Measurements from ENCODE around the gene NCKAP5. TPM values are rescaled to one million over a fixed set of nuclear protein-coding genes. Genes with fewer than 3 reads are reported as not detected.

The NCKAP5 gene
- total RNA-seq, 1 donor from 2014 or later, result 7.4 TPM

DNA sequence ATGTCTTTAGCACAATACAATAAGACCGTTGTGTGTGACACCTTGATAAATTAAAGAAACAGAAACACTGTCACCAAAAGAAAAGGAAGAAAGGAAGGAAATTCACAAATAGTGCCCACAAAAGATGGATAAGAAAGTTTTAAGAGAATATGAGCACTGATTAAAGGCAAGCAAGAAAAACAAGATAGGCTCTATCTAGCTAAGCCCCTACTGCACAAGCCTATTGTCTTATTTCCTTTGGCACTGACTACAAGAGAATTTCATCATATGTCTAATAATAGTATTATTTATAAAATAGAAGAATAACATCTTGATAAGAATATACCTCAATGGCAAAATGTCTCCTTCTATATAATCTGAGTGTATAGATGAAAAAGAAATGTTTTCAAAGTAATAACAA, 335.7 kb downstream of the NCKAP5 start:
- TF ChIP-seq CTCF (IDR thresholded peaks at IDR 0.05; ENCODE audit: unreplicated experiment), result no peak
- no peak for DNase-seq (ENCODE audit: low spot score)
- H3K9me3 Mint-ChIP-seq (ENCODE audit: unreplicated experiment), result no peaks in the 10 kb centered on the region

GRCh38 chr2:133231264-133231663, 337.0 kb downstream of the NCKAP5 start:
- Mint-ChIP-seq H3K27ac (ENCODE audit: unreplicated experiment) (peak overlapping the region; percentile 58), H3K36me3 (ENCODE audit: low read depth, unreplicated experiment) (no peaks in the 10 kb centered on the region), H3K9me3 (ENCODE audit: unreplicated experiment) (no peaks in the 10 kb centered on the region), H3K4me1 (ENCODE audit: unreplicated experiment) (peaks cover 61% of the 10 kb centered on the region), H3K4me3 (ENCODE audit: unreplicated experiment) (no peak overlapping the region), H3K27me3 (ENCODE audit: unreplicated experiment) (peaks cover 1% of the 10 kb centered on the region)
- no peak for DNase-seq (ENCODE audit: low spot score)
- no peak for TF ChIP-seq CTCF (IDR thresholded peaks at IDR 0.05; ENCODE audit: unreplicated experiment)

More for the DNA sequence above, 335.7 kb downstream of the NCKAP5 start:
- peaks cover 60% of the 10 kb centered on the region for H3K4me1 Mint-ChIP-seq (ENCODE audit: unreplicated experiment)
- H3K27me3 Mint-ChIP-seq (ENCODE audit: unreplicated experiment), result peaks cover 1% of the 10 kb centered on the region
- no peaks in the 10 kb centered on the region for H3K36me3 Mint-ChIP-seq (ENCODE audit: low read depth, unreplicated experiment)
- H3K4me3 Mint-ChIP-seq (ENCODE audit: unreplicated experiment), result no peak overlapping the region
- peak overlapping the region; percentile 82 for H3K27ac Mint-ChIP-seq (ENCODE audit: unreplicated experiment)

- no peak overlapping the region for H3K4me3 Mint-ChIP-seq (ENCODE audit: unreplicated experiment)
- no peak for TF ChIP-seq CTCF (IDR thresholded peaks at IDR 0.05; ENCODE audit: unreplicated experiment)
- H3K9me3 Mint-ChIP-seq (ENCODE audit: unreplicated experiment), result no peaks in the 10 kb centered on the region
- peaks cover 58% of the 10 kb centered on the region for H3K4me1 Mint-ChIP-seq (ENCODE audit: unreplicated experiment)
- no peak for DNase-seq (ENCODE audit: low spot score)
- peak overlapping the region; percentile 78 for H3K27ac Mint-ChIP-seq (ENCODE audit: unreplicated experiment)
- H3K36me3 Mint-ChIP-seq (ENCODE audit: low read depth, unreplicated experiment), result no peaks in the 10 kb centered on the region
- peaks cover 1% of the 10 kb centered on the region for H3K27me3 Mint-ChIP-seq (ENCODE audit: unreplicated experiment)
These were observed 338.3 kb downstream of the NCKAP5 start for GRCh38 chr2:133229974-133230373.

DNA sequence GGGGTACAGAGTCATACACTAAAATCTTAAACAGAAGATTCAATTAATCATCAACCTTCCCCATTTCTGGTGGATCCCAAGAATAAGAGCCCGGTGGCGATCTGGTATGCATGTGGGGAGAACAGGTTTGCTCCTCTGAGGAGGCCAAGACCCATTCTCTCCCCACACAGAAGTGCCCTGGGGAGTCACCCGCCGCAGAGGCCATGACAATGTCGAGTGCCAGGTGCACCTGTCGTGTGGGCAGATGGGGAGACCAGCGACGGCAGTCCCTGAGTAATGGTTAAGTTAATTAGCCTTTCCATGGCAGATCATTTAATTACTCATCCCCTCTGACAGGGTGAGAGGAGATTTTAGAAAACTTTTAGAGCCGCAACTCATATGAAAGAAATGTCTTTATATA, 345.0 kb downstream of the NCKAP5 start:
- Mint-ChIP-seq H3K4me1 (ENCODE audit: unreplicated experiment) (peaks cover 8% of the 10 kb centered on the region), H3K27ac (ENCODE audit: unreplicated experiment) (no peak overlapping the region), H3K9me3 (ENCODE audit: unreplicated experiment) (no peaks in the 10 kb centered on the region), H3K27me3 (ENCODE audit: unreplicated experiment) (no peaks in the 10 kb centered on the region), H3K36me3 (ENCODE audit: low read depth, unreplicated experiment) (no peaks in the 10 kb centered on the region), H3K4me3 (ENCODE audit: unreplicated experiment) (no peak overlapping the region)
- DNase-seq (ENCODE audit: low spot score), result no peak
- TF ChIP-seq CTCF (IDR thresholded peaks at IDR 0.05; ENCODE audit: unreplicated experiment), result no peak

DNA sequence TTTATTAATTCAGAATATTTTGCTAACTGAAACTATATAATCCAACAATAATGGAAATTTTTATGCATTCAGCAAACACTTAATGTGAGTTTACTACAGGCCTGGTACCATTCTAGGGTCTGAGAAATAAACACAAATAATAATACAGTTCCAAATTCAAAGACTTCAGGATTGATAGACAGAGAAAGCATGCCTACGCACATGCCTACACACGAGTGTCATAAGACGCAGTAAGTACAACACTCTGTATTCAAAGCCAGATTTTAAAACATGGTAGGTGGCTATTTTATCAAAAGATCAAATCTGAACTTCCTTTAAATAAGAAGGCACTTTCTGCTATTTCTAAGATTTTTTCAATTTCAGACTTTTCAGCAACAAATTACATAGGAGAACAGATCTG, 346.9 kb downstream of the NCKAP5 start:
- no peaks in the 10 kb centered on the region for H3K36me3 Mint-ChIP-seq (ENCODE audit: low read depth, unreplicated experiment)
- H3K4me1 Mint-ChIP-seq (ENCODE audit: unreplicated experiment), result peaks cover under 1% of the 10 kb centered on the region
- no peak for DNase-seq (ENCODE audit: low spot score)
- no peaks in the 10 kb centered on the region for H3K27me3 Mint-ChIP-seq (ENCODE audit: unreplicated experiment)
- H3K27ac Mint-ChIP-seq (ENCODE audit: unreplicated experiment), result no peak overlapping the region
- TF ChIP-seq CTCF (IDR thresholded peaks at IDR 0.05; ENCODE audit: unreplicated experiment), result no peak
- no peaks in the 10 kb centered on the region for H3K9me3 Mint-ChIP-seq (ENCODE audit: unreplicated experiment)
- no peak overlapping the region for H3K4me3 Mint-ChIP-seq (ENCODE audit: unreplicated experiment)
